ENCODE results near the gene CDKAL1. TPM values are rescaled to one million over a fixed set of nuclear protein-coding genes. Genes with fewer than 3 reads are reported as not detected.

Gene CDKAL1
- total RNA-seq, 1 experiment from 2014 or later, result 13.8 TPM

DNA sequence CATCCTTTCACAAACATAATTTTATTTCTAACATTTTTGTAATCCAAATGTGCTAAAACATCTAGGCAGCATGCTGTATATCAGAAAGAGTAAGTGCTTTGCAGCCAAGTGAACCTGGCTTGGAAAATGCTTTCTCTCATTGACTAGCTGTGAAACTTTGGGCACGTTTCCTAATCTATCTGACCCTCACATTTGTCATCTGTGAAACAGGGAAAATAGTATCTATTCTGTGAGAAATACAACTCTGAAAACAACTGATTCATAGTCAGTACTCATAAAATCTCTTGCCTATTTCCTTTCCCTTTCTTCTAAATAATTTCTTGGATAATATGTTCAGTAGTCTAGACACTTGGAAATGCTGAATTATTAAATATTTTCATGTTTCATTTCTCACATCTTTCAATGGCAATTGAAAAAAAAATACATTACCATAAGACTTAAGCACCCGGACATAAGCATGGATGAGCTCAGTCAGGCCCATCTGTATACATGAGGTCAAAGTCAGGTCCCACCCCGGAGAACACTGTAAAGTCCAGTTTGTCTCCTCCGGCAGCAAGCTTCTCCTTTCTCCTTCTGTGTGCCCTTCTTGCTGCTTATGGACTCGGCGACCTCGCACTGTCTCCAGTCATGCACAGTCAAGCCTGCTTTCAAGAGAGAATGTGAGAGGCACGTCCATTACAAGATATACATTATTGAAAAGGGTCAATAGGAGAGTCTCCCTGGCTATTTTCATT lies 604.2 kb downstream of the CDKAL1 start:
- TF ChIP-seq EZH2phosphoT487 (IDR thresholded peaks at IDR 0.05; ENCODE audit: borderline replicate concordance, low read length) (no peak), EZH2 (IDR thresholded peaks at IDR 0.05; ENCODE audit: low read length, unreplicated experiment) (no peak)
- TF ChIP-seq, protein P1, sequence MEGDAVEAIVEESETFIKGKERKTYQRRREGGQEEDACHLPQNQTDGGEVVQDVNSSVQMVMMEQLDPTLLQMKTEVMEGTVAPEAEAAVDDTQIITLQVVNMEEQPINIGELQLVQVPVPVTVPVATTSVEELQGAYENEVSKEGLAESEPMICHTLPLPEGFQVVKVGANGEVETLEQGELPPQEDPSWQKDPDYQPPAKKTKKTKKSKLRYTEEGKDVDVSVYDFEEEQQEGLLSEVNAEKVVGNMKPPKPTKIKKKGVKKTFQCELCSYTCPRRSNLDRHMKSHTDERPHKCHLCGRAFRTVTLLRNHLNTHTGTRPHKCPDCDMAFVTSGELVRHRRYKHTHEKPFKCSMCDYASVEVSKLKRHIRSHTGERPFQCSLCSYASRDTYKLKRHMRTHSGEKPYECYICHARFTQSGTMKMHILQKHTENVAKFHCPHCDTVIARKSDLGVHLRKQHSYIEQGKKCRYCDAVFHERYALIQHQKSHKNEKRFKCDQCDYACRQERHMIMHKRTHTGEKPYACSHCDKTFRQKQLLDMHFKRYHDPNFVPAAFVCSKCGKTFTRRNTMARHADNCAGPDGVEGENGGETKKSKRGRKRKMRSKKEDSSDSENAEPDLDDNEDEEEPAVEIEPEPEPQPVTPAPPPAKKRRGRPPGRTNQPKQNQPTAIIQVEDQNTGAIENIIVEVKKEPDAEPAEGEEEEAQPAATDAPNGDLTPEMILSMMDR (conservative IDR thresholded peaks at IDR 0.05; ENCODE audit: low read depth, low read length), result no peak
- Histone ChIP-seq H3K4me1 (ENCODE audit: insufficient read depth, low read length) (peaks cover 7% of the 10 kb centered on the region; the same call in 1 of the 2 replicates), H3K9me3 (ENCODE audit: low read length) (no peaks in the 10 kb centered on the region), H3F3A (ENCODE audit: low read length, unreplicated experiment) (no peaks in the 10 kb centered on the region), H3K9me2 (replicated peaks; ENCODE audit: low read length) (no peaks in the 10 kb centered on the region), H3K4me3 (ENCODE audit: low read length) (no peak overlapping the region), H3K27ac (ENCODE audit: low read length) (peak overlapping the region; percentile 52), H4K20me1 (ENCODE audit: low read length) (no peaks in the 10 kb centered on the region), H2AFZ (ENCODE audit: low read length) (no peak overlapping the region), H3K79me2 (ENCODE audit: low read length) (no peaks in the 10 kb centered on the region), H3K27me3 (ENCODE audit: low read length) (no peaks in the 10 kb centered on the region), H3K4me2 (ENCODE audit: low read length) (no peak overlapping the region), H3K9ac (ENCODE audit: low read length) (no peak overlapping the region), H3K36me3 (ENCODE audit: low read depth, low read length) (no peaks in the 10 kb centered on the region)
- no TSS peak for BruUV-seq (replicated peaks)
- DNase-seq (peak; percentile 16), ATAC-seq (peak; percentile 53)
- POLR2A ChIA-PET (ENCODE audit: unreplicated experiment), result no interaction called here
- CTCF ChIA-PET, result no interaction called here
- intact Hi-C loops (cut with micrococcal nuclease), result no loop called here

DNA sequence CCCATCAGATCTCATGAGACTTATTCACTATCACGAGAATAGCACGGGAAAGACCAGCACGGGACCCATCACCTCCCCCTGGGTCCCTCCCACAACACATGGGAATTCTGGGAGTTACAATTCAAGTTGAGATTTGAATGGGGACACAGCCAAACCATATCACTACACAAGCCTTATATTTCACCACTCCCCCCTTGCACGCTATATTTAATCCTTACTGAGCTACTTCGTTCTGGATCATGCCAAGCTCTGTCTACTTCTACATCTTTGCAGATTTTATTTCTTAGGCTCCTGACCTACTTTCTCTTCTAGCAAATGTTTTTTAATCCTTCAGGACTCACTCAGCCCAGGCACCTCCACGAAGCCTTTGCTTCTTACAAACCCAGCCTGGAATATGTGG lies 606.7 kb downstream of the CDKAL1 start:
- Histone ChIP-seq H3K9me2 (replicated peaks; ENCODE audit: low read length) (no peaks in the 10 kb centered on the region), H3K4me1 (ENCODE audit: insufficient read depth, low read length) (peaks cover 12% of the 10 kb centered on the region; the same call in 1 of the 2 replicates), H2AFZ (ENCODE audit: low read length) (no peak overlapping the region), H4K20me1 (ENCODE audit: low read length) (no peaks in the 10 kb centered on the region), H3K9ac (ENCODE audit: low read length) (no peak overlapping the region), H3K9me3 (ENCODE audit: low read length) (no peaks in the 10 kb centered on the region), H3K4me3 (ENCODE audit: low read length) (no peak overlapping the region), H3K79me2 (ENCODE audit: low read length) (no peaks in the 10 kb centered on the region), H3K36me3 (ENCODE audit: low read depth, low read length) (no peaks in the 10 kb centered on the region), H3K4me2 (ENCODE audit: low read length) (no peak overlapping the region), H3F3A (ENCODE audit: low read length, unreplicated experiment) (no peaks in the 10 kb centered on the region), H3K27me3 (ENCODE audit: low read length) (no peaks in the 10 kb centered on the region), H3K27ac (ENCODE audit: low read length) (no peak overlapping the region)
- no peak for ATAC-seq
- DNase-seq, result no peak
- no peak for TF ChIP-seq EZH2 (IDR thresholded peaks at IDR 0.05; ENCODE audit: low read length, unreplicated experiment)
- TF ChIP-seq, protein P1 (conservative IDR thresholded peaks at IDR 0.05; ENCODE audit: low read depth, low read length), result no peak
- TF ChIP-seq EZH2phosphoT487 (IDR thresholded peaks at IDR 0.05; ENCODE audit: borderline replicate concordance, low read length), result no peak
- no TSS peak for BruUV-seq (replicated peaks)
- ChIA-PET CTCF (no interaction called here), POLR2A (ENCODE audit: unreplicated experiment) (no interaction called here)
- intact Hi-C loops (cut with micrococcal nuclease), result no loop called here

DNA sequence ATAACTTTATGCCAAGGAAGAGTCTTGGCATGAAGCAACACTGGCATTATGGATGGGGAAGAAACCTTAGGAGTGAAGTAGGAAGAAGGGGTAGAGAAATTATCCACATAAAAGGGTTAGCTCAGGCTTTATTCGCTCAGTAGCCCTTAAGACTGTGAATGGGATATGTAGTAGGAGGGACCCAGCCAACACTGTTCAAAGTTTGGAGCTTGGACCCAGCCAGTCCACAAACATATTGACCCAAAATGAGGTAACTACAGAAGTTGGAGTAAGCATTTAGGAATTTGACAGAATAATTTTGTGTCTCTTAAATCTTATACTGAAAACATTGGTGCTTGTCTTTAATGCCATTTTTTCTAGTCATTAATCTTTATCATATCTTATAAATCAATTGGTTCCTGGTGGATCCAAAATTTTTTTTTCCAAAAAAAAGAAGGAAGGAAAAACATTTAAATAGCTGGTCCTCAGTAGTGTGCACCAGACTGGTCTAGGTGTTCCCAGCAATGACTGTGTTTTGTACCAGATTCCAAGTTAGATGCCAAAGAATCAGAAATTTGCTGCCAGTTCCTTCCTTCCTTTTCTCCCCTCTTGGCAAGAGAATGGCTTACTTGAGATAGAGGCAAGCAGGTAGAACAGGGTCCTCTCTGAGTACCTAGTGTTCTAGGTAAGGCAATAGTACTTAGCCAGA lies 607.5 kb downstream of the CDKAL1 start:
- H3K4me1 ChIP-seq (ENCODE audit: insufficient read depth, low read length), result peaks cover 12% of the 10 kb centered on the region; the same call in 1 of the 2 replicates
- no peaks in the 10 kb centered on the region for H3K27me3 ChIP-seq (ENCODE audit: low read length)
- DNase-seq (no peak), ATAC-seq (no peak)
- intact Hi-C loops (cut with micrococcal nuclease), result no loop called here
- no peak overlapping the region for H3K4me2 ChIP-seq (ENCODE audit: low read length)
- no peaks in the 10 kb centered on the region for H4K20me1 ChIP-seq (ENCODE audit: low read length)
- ChIA-PET POLR2A (ENCODE audit: unreplicated experiment) (no interaction called here), CTCF (no interaction called here)
- no TSS peak for BruUV-seq (replicated peaks)
- no peak overlapping the region for H3K4me3 ChIP-seq (ENCODE audit: low read length)
- H3F3A ChIP-seq (ENCODE audit: low read length, unreplicated experiment), result no peaks in the 10 kb centered on the region
- H3K9me2 ChIP-seq (replicated peaks; ENCODE audit: low read length), result no peaks in the 10 kb centered on the region
- no peaks in the 10 kb centered on the region for H3K9me3 ChIP-seq (ENCODE audit: low read length)
- no peak overlapping the region for H3K9ac ChIP-seq (ENCODE audit: low read length)
- no peaks in the 10 kb centered on the region for H3K79me2 ChIP-seq (ENCODE audit: low read length)
- H3K27ac ChIP-seq (ENCODE audit: low read length), result no peak overlapping the region
- no peaks in the 10 kb centered on the region for H3K36me3 ChIP-seq (ENCODE audit: low read depth, low read length)
- TF ChIP-seq, protein P1 (conservative IDR thresholded peaks at IDR 0.05; ENCODE audit: low read depth, low read length), result no peak
- TF ChIP-seq EZH2 (IDR thresholded peaks at IDR 0.05; ENCODE audit: low read length, unreplicated experiment), result no peak
- TF ChIP-seq EZH2phosphoT487 (IDR thresholded peaks at IDR 0.05; ENCODE audit: borderline replicate concordance, low read length), result no peak
- no peak overlapping the region for H2AFZ ChIP-seq (ENCODE audit: low read length)
